Right atrium auricular region (tissue), 2 donors: ENCODE data around the gene ECM2. TPM values are rescaled to one million over a fixed set of nuclear protein-coding genes. Genes with fewer than 3 reads are reported as not detected.

Experiments used
- DNase-seq: peaks from one replicate; pipeline ENCODE4 v3.0.0-alpha.2; 2019; ENCODE audit warnings: low spot score
- H3K27ac ChIP-seq, 2 donors: fragments of 200-600 bp; sonication (generic); 1 replicate in 1 of 2; 2 replicates in 1 of 2; pipeline ENCODE4 v1.5.1; 2016 to 2019
- H3K27me3 ChIP-seq, 2 donors: fragments of 200-600 bp; sonication (generic); one replicate each; pipeline versions ENCODE4 v1.5.1 to v1.6.0; 2017 to 2019
- H3K36me3 ChIP-seq: fragments of 200-600 bp; sonication (generic); one replicate; pipeline ENCODE4 v1.5.1; 2016
- H3K4me1 ChIP-seq, 2 donors: fragments of 200-600 bp; sonication (generic); one replicate each; pipeline versions ENCODE4 v1.5.1 to v1.6.0; 2017 to 2019
- H3K4me3 ChIP-seq, 2 donors: fragments of 200-600 bp; sonication (generic); 1 replicate in 1 of 2; 2 replicates in 1 of 2; pipeline ENCODE4 v1.5.1; 2017 to 2019; ENCODE audit warnings: mild to moderate bottlenecking in 1 of 2, moderate library complexity in 1 of 2
- H3K9me3 ChIP-seq, 2 donors: fragments of 200-600 bp; sonication (generic); one replicate each; pipeline ENCODE4 v1.5.1; 2019
- total RNA-seq, 2 donors: library from RNA; depleted of rRNA; stranded (reverse); fragments of >200 nt; gene quantifications; one replicate each; pipeline ENCODE4 v1.1.0, GENCODE V29; 2016
- TF ChIP-seq, protein P1 (sequence below), 2 donors: fragments of 200-600 bp; sonication (generic); IDR thresholded peaks; one replicate each; pipeline ENCODE4 v1.5.1; 2019; ENCODE audit warnings: antibody characterized with exemption in 2 of 2

Gene ECM2
- total RNA-seq, 2 donors from 2014 or later = 7.3 to 18.5 TPM

DNA sequence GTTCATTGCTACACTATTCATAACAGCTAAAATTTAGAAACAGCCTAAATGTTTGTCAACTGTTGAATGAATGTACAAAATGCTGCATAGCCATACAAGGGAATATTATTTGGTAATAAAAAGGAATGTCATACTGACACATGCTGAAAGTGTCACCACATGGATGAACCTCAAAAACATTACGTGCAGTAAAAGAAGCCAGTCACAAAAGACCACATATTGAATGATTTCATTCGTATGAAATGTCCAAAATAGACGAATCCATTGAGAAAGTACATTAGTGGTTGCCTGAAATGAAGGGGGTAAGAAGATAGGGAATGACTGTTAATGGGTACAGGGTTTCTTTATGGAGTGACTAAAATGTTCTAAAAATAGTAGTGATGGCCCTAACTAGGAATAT lies 11.6 kb upstream of the ECM2 start:
- Histone ChIP-seq H3K36me3 (no peaks in the 10 kb centered on the region), H3K9me3 (peaks cover 0 to 7% of the 10 kb centered on the region in 2 donors), H3K4me3 (no peak overlapping the region), H3K27ac (no peak overlapping the region), H3K4me1 (no peaks in the 10 kb centered on the region), H3K27me3 (no peaks in the 10 kb centered on the region)
- no peak for DNase-seq
- TF ChIP-seq, protein P1, sequence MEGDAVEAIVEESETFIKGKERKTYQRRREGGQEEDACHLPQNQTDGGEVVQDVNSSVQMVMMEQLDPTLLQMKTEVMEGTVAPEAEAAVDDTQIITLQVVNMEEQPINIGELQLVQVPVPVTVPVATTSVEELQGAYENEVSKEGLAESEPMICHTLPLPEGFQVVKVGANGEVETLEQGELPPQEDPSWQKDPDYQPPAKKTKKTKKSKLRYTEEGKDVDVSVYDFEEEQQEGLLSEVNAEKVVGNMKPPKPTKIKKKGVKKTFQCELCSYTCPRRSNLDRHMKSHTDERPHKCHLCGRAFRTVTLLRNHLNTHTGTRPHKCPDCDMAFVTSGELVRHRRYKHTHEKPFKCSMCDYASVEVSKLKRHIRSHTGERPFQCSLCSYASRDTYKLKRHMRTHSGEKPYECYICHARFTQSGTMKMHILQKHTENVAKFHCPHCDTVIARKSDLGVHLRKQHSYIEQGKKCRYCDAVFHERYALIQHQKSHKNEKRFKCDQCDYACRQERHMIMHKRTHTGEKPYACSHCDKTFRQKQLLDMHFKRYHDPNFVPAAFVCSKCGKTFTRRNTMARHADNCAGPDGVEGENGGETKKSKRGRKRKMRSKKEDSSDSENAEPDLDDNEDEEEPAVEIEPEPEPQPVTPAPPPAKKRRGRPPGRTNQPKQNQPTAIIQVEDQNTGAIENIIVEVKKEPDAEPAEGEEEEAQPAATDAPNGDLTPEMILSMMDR (IDR thresholded peaks at IDR 0.05) = no peak

DNA sequence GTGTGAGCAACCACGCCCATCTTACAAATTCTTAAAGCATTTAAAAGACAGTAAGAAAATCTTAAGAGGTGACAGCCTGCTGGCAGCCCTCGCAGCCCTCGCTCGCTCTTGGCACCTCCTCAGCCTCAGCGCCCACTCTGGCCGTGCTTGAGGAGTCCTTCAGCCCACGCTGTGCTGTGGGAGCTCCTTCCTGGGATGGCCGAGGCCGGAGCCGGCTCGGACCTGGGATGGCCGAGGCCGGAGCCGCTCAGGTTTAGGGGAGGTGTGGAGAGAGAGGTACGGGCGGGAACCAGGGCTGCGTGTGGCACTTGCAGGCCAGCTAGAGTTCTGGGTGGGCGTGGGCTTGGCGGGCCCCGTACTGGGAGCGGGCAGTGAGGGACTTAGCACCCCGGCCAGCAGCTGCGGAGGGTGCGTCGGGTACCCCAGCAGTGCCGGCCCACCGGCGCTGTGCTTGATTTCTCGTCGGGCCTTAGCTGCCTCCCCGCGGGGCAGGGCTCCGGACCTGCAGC lies 9.3 kb upstream of the ECM2 start:
- Histone ChIP-seq H3K27ac (no peak overlapping the region), H3K27me3 (no peaks in the 10 kb centered on the region), H3K4me1 (no peaks in the 10 kb centered on the region), H3K36me3 (no peaks in the 10 kb centered on the region), H3K4me3 (no peak overlapping the region), H3K9me3 (peaks cover 0 to 7% of the 10 kb centered on the region in 2 donors)
- TF ChIP-seq, protein P1 (IDR thresholded peaks at IDR 0.05) = no peak
- no peak for DNase-seq

DNA sequence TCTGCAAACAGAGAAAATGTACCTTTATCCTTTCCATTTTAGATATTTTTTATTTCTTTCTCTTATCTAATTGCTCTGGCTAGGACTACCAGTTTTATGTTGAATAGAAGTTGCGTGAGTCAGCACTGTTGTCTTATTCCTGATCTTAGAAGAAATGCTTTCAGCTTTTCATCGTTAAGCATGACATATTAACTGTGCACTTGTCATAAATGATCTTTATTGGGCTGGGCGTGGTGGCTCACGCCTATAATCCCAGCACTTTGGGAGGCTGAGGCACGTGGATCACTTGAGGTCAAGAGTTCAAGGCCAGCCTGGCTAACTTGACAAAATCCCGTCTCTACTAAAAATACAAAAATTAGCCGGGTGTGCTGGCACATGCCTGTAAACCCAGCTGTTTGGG lies 8.2 kb upstream of the ECM2 start:
- DNase-seq = no peak
- Histone ChIP-seq H3K9me3 (peaks cover 0 to 7% of the 10 kb centered on the region in 2 donors), H3K27ac (no peak overlapping the region), H3K27me3 (no peaks in the 10 kb centered on the region), H3K4me3 (no peak overlapping the region), H3K36me3 (no peaks in the 10 kb centered on the region), H3K4me1 (no peaks in the 10 kb centered on the region)
- TF ChIP-seq, protein P1 (IDR thresholded peaks at IDR 0.05) = no peak

DNA sequence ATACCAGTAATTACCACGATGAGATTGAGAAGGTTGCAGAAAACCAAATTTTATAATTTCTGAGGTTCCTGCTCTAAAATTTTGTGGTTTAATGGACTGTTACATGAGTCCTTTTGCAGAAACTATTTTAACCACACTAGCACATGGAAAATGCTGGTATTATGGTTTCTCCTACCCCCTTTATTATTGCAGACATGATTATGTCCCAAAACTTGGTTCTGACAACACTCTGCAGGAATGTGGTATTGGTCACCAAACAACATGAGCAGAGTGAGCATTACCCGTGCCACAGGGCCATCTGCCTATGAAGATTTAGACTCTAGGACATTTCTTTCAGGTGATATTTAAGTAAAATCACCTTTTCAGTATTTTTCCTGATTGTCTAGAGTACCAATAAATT lies 2.8 kb upstream of the ECM2 start:
- TF ChIP-seq, protein P1 (IDR thresholded peaks at IDR 0.05) = no peak
- Histone ChIP-seq H3K36me3 (no peaks in the 10 kb centered on the region), H3K4me3 (no peak overlapping the region), H3K27me3 (no peaks in the 10 kb centered on the region), H3K4me1 (peaks cover 0 to 12% of the 10 kb centered on the region in 2 donors), H3K27ac (no peak overlapping the region), H3K9me3 (peaks cover 0 to 7% of the 10 kb centered on the region in 2 donors)
- DNase-seq = no peak

DNA sequence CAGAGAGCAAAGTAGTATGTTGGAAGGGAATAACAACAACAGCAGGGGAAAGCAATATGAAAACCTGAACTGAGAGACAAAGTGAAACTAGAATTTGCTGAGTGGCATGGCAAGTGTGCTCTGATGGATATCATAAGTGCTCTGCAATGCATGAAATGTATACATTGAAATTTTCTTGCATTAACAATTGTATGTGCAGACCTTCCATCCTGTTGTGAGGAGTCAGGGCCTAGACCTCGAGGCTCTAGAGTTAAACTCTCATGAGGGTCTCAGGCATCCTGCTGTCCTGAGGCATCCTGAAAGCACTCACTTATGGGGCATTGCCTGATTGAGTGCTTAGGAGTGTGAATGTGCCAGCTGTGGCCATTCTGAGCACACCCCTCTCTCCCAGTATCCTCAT lies 1.1 kb downstream of the ECM2 start:
- Histone ChIP-seq H3K4me3 (peak overlapping the region; percentile 7 to 32), H3K27ac (peak overlapping the region; percentile 3 to 7), H3K9me3 (peaks cover 0 to 22% of the 10 kb centered on the region in 2 donors), H3K27me3 (no peaks in the 10 kb centered on the region), H3K36me3 (no peaks in the 10 kb centered on the region), H3K4me1 (peaks cover 0 to 12% of the 10 kb centered on the region in 2 donors)
- TF ChIP-seq, protein P1 (IDR thresholded peaks at IDR 0.05) = no peak
- no peak for DNase-seq

DNA sequence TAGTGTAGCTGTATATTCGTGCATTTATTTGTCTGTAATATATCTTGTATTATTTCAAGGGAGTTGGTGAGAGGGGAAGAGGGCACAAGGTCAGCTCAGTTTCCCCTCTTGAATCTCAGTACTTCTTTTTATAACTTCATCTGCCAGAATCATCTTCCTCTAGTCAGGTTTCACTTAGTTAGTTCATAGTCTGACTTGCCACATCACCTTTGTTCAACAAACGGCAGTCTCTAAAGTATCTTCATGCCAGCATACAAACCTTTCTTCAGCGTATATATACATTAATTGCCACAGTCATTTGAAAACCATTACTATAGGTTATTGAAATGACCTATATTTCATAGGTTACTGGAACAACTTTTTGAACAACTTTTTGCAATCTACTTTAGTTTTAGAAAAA lies 1.6 kb downstream of the ECM2 start:
- DNase-seq = no peak
- no peaks in the 10 kb centered on the region for H3K36me3 ChIP-seq
- peaks cover 0 to 12% of the 10 kb centered on the region in 2 donors for H3K4me1 ChIP-seq

More for the DNA sequence above, 1.6 kb downstream of the ECM2 start:
- TF ChIP-seq, protein P1 (IDR thresholded peaks at IDR 0.05) = no peak
- peak overlapping the region in 1 of 2 donors; percentile 7 for H3K27ac ChIP-seq
- no peaks in the 10 kb centered on the region for H3K27me3 ChIP-seq
- H3K9me3 ChIP-seq = peaks cover 0 to 22% of the 10 kb centered on the region in 2 donors
- no peak overlapping the region for H3K4me3 ChIP-seq
